AG09319 (cell line): Measurements from ENCODE around the gene GAS2L2.

Source experiments
- DNase-seq: peaks from one replicate; pipeline ENCODE4 v3.0.0-alpha.2; 2010; ENCODE audit warnings: low read depth; ENCODE audit errors: extremely low read depth
- CTCF ChIP-seq: IDR thresholded peaks from 2 replicates; pipeline ENCODE4 v1.5.1; 2011; ENCODE audit warnings: low read depth, mild to moderate bottlenecking, inconsistent platforms, low read length, moderate library complexity

Gene GAS2L2

GRCh38 chr17:35795007-35795870 lies 42.2 kb upstream of the GAS2L2 start, which contains the start of gene MMP28:
Gene MMP28, minus strand, starts transcription at chr17:35795641. Its CDS starts 264 bp downstream, at chr17:35795377.
- TF ChIP-seq CTCF = no peak
- DNase-seq = no peak

GRCh38 chr17:35793257-35793656 lies 40.2 kb upstream of the GAS2L2 start:
- no peak for DNase-seq
- TF ChIP-seq CTCF = no peak

- TF ChIP-seq CTCF = no peak
- no peak for DNase-seq
These were observed 38.8 kb upstream of the GAS2L2 start for GRCh38 chr17:35791681-35792350.

DNA sequence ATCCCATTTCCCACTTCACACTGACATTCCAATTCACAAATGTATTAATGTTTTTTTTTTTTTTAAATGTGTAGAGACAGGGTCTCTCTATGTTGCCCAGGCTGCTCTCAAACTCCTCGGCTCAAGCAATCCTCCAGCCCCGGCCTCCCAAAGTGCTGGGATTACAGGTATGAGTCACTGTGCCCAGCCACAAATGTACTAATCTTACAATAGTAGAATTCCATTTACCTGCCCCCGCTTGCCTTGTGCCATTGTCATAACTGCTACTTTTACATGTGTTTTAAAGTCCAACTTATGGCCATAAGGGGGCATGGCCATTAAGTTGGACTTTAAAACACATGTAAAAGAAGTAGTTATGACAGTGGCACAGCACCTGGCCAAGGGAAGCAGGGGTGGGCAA lies 37.8 kb upstream of the GAS2L2 start:
- DNase-seq = no peak
- TF ChIP-seq CTCF = no peak

DNA sequence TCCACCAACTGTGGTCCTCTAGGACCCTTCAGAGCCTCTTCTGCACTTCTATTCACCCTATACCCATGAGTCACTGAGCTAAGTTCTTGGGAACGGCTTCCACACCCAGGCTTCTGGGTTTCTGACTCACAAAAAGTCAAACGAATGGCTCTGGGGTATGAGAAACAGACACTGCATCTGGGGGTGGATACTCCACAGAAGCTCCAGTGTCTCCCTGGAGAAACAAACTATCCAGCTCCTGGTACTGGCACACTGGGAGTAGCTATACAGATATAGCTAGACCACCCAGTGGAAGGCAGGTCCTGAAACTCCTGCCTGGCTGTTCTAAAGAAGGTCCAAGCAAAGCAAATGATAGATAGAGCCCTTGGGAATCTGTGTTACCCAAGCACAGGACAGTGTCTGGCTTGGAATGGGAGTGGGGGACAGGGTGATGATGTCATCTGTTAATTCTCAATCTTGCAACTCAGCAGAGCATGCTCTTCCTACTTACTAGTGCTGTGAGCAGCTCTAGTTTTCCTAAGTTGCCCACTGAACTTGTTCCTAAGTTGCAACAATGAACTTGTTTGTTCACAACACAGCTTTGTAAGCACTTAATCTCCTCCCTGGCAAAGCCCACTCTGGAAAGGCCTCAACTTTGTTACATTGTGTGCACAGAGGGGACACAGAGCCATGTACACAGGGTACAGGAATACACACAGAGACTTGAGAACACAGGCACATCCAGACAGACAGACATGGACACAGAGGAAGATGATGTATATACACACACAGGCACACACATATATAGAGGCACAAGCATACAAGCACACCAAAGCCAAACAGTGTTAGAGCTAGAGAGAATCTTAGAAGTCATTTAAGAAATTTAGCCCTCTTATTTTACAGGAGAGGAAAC lies 35.7 kb upstream of the GAS2L2 start:
- no peak for TF ChIP-seq CTCF
- no peak for DNase-seq

- TF ChIP-seq CTCF = no peak
- no peak for DNase-seq
These were observed 33.9 kb upstream of the GAS2L2 start for GRCh38 chr17:35786941-35787432.
